ENCODE data around the gene EFCAB10. TPM values are rescaled to one million over a fixed set of nuclear protein-coding genes. Genes with fewer than 3 reads are reported as not detected.

The EFCAB10 gene
- total and polyA plus RNA-seq, 2 of the 13 experiments (the other 11 are each of a cell fraction or from before 2014, with no cell fraction given): 0.40 TPM; not detected in 1

DNA sequence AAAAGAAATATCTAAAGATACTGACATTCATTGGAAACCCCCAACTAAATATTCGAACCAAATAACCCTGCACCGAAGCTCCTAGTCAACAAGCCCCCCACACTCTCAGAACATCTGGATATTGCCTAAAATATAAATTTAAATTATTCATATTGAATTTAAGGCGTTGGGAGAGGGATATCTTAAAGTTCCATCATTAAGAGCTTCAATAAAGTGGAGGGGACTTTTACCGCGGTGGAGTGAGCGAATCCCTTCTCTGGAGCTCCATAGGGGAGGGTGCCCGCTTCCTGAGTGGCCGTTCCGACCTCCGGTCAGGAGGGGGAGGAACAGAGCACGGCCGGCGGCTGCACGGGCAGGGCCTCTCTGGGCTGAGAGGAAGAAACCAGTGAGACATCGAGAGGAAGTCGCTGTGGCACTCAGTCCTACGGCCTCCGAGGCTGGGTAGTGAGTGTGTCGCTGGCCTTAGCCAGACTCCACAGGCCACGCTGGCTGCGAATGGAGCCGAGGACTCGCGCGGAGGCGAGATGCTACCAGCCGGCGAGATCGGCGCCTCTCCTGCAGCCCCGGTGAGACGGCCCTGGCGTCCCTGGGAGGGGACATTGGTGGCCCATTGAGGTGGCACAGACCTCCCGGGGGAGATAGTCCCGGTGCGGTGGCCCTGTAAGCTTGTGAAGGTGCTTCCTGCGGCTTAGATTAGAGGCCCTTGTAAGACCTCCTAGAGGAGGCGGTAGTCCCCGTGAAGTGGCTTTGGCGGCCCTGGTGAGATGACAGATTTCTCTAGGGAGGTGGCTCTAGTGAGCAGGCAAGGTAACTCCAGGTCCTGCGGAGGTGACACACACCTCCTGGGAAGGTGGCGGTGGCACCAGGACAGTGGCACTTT is 49.3 kb downstream of the EFCAB10 start, which contains the start of gene RINT1 (continued):
- TF ChIP-seq, protein P1, sequence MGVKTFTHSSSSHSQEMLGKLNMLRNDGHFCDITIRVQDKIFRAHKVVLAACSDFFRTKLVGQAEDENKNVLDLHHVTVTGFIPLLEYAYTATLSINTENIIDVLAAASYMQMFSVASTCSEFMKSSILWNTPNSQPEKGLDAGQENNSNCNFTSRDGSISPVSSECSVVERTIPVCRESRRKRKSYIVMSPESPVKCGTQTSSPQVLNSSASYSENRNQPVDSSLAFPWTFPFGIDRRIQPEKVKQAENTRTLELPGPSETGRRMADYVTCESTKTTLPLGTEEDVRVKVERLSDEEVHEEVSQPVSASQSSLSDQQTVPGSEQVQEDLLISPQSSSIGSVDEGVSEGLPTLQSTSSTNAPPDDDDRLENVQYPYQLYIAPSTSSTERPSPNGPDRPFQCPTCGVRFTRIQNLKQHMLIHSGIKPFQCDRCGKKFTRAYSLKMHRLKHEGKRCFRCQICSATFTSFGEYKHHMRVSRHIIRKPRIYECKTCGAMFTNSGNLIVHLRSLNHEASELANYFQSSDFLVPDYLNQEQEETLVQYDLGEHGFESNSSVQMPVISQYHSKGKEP (CRISPR knock-in tag; IDR thresholded peaks at IDR 0.05): peak; percentile 37; the same call in 1 of the 2 replicates
- TF ChIP-seq ZNF772 (CRISPR knock-in tag; IDR thresholded peaks at IDR 0.05): peak; percentile 94
- peak; percentile 39; the same call in 1 of the 2 replicates for TF ChIP-seq REXO4 (CRISPR knock-in tag; IDR thresholded peaks at IDR 0.05; ENCODE audit: borderline replicate concordance)
- TF ChIP-seq TP53 (CRISPR knock-in tag; conservative IDR thresholded peaks at IDR 0.05): 0 out of 2 replicates have a peak, but pooled peaks have one; percentile 41
- no peak for TF ChIP-seq ZSCAN22 (CRISPR knock-in tag; IDR thresholded peaks at IDR 0.05)
- TF ChIP-seq, protein P2, sequence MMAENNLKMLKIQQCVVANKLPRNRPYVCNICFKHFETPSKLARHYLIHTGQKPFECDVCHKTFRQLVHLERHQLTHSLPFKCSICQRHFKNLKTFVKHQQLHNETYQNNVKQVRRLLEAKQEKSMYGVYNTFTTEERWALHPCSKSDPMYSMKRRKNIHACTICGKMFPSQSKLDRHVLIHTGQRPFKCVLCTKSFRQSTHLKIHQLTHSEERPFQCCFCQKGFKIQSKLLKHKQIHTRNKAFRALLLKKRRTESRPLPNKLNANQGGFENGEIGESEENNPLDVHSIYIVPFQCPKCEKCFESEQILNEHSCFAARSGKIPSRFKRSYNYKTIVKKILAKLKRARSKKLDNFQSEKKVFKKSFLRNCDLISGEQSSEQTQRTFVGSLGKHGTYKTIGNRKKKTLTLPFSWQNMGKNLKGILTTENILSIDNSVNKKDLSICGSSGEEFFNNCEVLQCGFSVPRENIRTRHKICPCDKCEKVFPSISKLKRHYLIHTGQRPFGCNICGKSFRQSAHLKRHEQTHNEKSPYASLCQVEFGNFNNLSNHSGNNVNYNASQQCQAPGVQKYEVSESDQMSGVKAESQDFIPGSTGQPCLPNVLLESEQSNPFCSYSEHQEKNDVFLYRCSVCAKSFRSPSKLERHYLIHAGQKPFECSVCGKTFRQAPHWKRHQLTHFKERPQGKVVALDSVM (CRISPR knock-in tag; IDR thresholded peaks at IDR 0.05): peak; percentile 85
- 0 out of 2 replicates have a peak, but pooled peaks have one; percentile 51 for TF ChIP-seq ZNF766 (CRISPR knock-in tag; IDR thresholded peaks at IDR 0.05; ENCODE audit: borderline replicate concordance)
- no peak for TF ChIP-seq IKZF4 (CRISPR knock-in tag; IDR thresholded peaks at IDR 0.05; ENCODE audit: borderline replicate concordance, low read depth, not compliant biosample characterization)
- TF ChIP-seq AGO2 (optimal IDR thresholded peaks at IDR 0.05; ENCODE audit: low read depth, low read length): peak; percentile 23
- TF ChIP-seq, protein P3, sequence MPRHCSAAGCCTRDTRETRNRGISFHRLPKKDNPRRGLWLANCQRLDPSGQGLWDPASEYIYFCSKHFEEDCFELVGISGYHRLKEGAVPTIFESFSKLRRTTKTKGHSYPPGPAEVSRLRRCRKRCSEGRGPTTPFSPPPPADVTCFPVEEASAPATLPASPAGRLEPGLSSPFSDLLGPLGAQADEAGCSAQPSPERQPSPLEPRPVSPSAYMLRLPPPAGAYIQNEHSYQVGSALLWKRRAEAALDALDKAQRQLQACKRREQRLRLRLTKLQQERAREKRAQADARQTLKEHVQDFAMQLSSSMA (CRISPR knock-in tag; IDR thresholded peaks at IDR 0.05): peak; percentile 74; the same call in 1 of the 2 replicates
- TF ChIP-seq ZSCAN12 (CRISPR knock-in tag; IDR thresholded peaks at IDR 0.05): no peak; the same call in 1 of the 2 replicates
- TF ChIP-seq DMAP1 (CRISPR knock-in tag; IDR thresholded peaks at IDR 0.05): peak; percentile 90
- peak; percentile 72 for TF ChIP-seq GLI4 (CRISPR knock-in tag; IDR thresholded peaks at IDR 0.05; ENCODE audit: borderline replicate concordance)
- TF ChIP-seq, protein P4, sequence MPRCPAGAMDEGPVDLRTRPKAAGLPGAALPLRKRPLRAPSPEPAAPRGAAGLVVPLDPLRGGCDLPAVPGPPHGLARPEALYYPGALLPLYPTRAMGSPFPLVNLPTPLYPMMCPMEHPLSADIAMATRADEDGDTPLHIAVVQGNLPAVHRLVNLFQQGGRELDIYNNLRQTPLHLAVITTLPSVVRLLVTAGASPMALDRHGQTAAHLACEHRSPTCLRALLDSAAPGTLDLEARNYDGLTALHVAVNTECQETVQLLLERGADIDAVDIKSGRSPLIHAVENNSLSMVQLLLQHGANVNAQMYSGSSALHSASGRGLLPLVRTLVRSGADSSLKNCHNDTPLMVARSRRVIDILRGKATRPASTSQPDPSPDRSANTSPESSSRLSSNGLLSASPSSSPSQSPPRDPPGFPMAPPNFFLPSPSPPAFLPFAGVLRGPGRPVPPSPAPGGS (CRISPR knock-in tag; IDR thresholded peaks at IDR 0.05): peak; percentile 67; the same call in 1 of the 2 replicates
- no peak for TF ChIP-seq ZNF850 (CRISPR knock-in tag; conservative IDR thresholded peaks at IDR 0.05)
- peak; percentile 56; the same call in 1 of the 2 replicates for TF ChIP-seq RARA (CRISPR knock-in tag; IDR thresholded peaks at IDR 0.05)
- TF ChIP-seq TBL1XR1 (IDR thresholded peaks at IDR 0.05; ENCODE audit: borderline replicate concordance, low read length, partially characterized antibody): no peak
